ENCODE measurements around the gene MPI.
"Not testable (repeated sequence)": the region's sequence is repeated elsewhere in the genome, so short reads cannot be mapped to it uniquely, and the experiment has no call there.

The MPI gene

DNA sequence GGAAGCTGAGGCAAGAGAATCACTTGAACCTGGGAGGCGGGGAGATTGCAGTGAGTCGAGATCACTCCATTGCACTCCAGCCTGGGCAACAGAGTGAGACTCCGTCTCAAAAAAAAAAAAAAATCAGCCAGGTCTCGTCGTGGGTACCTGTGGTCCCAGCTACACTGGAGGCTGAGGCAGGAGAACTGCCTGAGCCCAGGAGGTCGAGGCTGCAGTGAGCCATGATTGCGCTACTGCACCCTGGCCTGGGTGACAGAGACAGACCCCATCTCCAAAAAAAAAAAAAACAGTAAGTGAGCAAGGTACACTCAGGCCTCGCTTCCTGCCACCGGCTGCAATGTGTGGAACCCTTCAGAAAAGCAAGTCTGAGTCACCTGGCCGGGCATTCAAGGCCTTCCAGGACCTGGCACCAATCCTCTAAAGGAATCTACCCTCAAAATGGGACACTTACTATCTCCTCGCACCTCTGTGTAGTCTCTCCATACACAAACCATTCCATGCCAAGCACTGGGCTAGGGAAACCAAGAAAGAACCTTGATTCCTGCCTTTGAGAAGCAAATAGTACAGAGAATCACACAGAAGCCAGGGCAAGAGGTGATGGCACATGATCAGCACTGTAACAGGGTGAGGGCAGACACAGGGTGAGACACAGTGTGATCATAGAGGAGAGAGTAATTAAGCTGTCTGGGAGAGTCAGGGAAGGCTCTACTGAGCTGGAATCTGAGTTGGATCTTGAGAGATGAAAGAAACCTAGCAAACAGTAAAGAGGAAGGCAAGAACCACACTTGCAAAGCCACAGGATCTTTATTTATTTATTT is 26.4 kb upstream of the MPI start:
- in situ Hi-C loops (cut with MboI; ENCODE audit: low sequenced_read_pairs): no loop called here

DNA sequence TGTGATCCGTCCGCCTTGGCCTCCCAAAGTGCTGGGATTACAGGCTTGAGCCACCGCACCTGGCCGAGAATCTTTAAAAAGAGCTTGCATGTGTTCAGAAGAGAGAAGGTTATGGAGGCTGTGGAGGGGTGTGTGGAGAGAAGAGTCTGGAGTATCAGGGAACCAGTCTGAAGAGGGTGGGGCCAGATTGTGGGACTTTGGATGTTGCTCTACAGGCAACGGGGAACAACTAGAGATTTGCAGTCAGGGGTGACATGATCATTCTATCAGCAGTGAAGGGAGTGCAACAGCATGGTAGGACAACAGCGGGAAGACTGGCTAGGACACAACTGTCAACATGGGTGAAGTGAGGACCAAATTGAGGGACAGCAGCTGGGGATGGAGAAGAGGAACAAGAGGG is 25.5 kb upstream of the MPI start:
- in situ Hi-C loops (cut with MboI; ENCODE audit: low sequenced_read_pairs): no loop called here

DNA sequence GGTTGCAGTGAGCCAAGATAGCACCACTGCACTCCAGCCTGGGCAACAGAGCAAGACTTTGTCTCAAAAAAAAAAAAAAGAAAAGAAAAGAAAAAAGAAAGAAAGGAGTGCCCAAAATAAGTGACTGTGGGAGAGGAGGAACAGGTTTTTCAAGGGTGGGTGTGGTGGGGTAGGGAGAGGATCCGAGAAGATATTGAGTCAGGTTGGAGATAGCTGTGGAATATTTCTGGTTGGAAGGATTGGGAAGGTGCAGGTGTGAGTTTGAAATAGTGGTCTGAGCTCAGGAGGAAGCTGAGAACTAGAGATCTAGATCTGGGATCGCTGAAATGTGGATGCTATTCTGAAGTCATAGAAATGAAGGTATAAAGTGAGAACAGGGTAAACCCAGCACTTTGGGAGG is 24.5 kb upstream of the MPI start:
- in situ Hi-C loops (cut with MboI; ENCODE audit: low sequenced_read_pairs): no loop called here

DNA sequence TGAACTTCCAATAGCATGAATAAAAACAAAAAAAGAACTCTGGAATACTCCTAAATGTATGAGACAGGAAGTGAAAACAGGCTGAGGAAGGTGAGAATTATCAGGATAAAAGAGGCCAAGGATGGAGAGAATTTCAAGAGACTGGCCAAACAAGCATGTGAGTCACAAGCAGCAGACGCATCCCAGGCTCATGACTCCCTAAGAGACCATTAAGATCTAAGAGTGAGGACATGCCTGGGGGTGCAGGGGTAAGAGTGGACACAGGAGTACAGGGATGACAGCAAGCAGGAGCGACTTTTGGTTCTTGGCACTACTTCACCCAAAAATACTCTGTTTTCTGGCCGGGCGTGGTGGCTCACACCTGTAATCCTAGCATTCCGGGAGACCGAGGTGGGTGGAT is 23.8 kb upstream of the MPI start:
- in situ Hi-C loops (cut with MboI; ENCODE audit: low sequenced_read_pairs): no loop called here

DNA sequence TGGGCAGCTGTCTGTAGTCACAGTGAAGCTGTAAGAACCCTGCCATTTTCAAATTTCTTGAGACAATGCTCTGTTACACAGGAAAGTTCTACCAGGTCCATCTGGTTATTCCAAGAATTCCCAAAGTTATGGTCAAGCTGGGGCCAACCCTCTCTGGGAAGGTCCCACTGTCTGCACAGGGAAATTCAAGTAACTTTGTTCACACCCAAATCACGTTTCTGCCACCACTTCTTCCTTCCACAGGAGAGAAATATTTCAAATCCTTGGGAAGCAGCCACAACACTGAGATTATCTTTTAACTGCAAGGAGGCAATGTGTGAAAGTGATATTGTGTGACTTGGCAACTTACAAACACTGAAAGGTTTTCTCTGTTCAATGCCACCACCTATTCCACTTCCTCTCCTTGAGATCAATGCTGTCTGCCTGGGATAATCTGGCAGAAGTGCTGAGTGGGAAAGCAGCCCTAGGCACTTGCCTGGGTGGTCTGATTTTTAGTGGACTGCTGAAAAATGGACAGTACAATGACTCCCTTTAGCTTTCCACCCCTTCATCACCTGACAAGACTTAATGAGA is 22.3 kb upstream of the MPI start:
- in situ Hi-C loops (cut with MboI; ENCODE audit: low sequenced_read_pairs): no loop called here

DNA sequence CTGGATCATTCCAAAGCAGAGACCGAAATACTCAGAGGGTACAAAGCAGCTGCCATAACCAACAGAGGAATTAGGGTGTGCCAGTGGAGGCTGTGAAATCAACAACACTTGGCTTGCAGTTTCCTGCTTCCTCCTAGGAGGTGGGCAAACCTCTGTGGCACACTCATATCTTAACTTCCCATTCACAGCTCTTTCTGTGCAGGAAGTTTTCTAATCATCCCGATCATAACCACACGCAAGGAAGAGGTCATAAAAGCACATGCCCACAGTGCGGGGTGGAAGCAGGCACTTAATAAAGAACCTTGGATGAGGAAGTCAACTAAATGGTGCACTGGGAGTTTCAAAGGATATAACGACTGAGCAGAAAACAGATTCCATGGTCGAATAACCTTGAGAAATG is 21.8 kb upstream of the MPI start:
- in situ Hi-C loops (cut with MboI; ENCODE audit: low sequenced_read_pairs): no loop called here

DNA sequence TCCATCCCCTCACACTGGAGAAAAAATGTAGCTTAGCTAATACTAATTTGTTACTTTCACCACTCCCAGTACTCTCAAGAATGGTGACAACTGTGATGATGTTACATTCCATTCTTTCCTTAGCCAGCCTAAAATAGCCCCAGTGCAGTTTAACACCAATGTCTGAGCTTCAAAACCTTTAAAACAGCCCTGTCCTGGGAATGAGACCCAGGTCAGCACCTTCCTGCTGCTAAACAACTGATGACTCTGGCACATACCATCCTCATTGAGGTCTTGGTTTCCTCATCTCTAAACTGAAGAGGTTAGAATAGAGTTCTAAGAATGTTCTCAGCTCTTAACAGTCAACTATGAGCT is 20.5 kb upstream of the MPI start:
- in situ Hi-C loops (cut with MboI; ENCODE audit: low sequenced_read_pairs): no loop called here

DNA sequence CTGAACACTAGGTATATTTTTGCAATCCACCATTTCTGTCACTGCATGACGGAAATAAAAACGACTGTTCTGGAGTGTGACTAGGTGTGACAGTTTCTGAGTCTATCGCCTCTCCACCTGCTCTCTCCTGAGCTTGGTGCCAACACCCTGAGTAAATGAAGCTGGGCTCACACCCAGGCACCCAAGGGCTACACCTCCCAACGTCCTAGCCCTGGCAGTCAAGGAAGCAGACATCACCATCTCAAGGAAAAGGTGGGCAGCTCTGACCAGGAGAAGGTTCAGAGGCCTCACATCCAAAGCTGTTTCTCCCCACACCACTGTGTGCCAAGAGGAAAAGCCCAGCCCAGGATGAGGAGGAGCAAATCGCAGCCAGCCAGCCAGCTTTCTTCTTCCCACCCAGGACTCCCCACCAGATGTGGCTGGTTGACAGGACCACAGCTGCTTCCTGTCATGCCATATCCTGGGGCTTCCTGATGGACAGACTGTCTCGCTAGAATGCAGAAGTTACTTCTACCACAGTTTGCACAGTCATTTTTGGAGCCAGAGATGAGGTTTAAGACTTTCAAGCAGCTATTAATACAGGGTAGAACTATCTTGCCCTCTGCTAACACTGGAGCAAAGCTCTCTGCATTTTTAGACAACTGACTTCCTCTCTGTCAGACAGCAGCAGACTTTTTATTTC is 20.0 kb upstream of the MPI start:
- in situ Hi-C loops (cut with MboI; ENCODE audit: low sequenced_read_pairs): no loop called here

DNA sequence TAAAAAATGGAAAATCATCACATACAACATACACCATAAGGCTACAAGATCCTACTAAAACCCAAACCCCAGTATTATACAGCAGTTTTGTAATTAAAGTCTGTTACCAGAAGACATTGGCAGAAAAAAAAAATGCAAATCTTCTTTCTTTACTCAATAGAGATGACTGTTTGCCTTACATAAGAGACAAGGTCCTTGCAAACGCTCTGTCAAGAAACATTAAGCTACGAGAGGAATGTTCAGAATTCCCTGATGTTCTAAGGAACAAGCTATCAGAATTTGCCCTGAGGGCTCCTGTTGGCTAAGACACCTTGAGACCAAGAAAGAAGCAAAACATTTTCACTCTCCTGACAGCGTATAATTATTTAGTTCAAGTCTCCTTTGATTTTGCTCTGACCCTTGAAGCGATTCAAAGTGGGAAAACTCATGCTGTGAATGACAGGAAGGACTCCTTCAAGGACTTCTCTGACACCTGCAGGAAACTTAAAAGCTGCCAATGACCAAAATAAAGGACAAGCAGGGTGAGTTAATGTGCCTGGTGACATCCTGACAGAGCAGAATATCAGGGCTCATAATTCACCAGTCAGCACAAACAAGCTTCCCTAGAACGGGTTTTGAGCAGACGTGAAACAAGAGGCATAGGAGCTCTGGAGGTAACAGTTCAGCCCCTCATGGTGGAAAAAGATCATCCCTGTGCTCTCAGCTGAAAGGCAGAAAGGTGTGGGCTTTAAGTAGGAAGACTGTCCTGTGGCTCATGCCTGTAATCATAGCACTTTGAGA is 19.2 kb upstream of the MPI start:
- in situ Hi-C loops (cut with MboI; ENCODE audit: low sequenced_read_pairs): no loop called here

DNA sequence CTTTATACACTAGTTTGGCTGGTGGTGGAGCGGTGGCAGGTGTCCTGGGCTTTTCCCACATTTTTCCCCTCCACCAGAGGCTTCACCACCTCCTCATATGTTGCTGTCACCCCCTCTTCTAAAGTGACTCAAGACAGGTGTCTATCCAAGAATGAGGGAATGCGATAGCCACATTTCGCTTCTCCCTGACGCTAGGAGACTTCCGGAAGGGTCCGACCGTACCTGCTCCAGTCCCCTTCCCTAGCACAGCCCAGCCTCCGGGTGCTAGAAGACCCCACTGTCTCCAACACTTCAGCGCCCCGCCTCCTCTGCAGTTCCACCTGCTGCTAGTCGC is 17.2 kb upstream of the MPI start:
- in situ Hi-C loops (cut with MboI; ENCODE audit: low sequenced_read_pairs): no loop called here

DNA sequence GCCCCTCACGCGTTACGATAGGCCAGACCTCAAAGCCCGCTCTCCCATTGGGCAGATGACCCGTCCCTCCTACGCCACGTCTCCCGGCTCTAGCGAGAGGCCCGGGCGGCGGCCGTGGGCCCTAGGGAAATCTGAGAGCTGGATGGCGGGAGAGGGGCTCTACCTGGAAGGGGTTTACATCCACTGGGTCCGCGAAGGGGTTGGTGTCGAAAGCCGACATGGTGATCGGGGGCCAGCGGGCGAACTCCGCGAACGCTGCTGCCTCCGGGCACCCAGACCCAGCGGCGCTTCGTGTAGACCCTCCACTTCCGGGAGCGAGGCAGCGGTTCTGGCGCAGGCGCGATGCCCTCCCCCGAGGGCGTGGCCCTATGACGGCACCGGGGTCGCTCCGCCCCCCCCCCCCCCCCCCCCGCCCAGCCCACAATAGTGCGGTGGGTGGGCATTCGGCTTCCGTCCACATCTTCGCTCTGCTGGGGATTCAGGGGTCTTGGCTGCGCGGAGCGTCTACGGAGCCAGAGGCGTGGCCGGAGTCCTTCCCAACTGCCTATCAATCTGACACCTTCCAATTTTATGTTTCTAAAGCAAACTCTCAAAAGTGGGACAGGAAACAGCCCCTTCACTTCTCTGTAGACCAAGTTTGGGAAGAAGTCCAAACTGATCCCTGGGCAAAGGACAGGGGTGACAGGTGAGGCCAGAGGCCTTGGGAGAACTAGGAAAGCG is 16.6 kb upstream of the MPI start, which contains the start of gene SCAMP2:
SCAMP2 (minus strand) TSS at position 330 of the 720 bp plus-strand sequence; CDS start at position 220, 110 bp downstream.
- in situ Hi-C loops (cut with MboI; ENCODE audit: low sequenced_read_pairs): no loop called here

DNA sequence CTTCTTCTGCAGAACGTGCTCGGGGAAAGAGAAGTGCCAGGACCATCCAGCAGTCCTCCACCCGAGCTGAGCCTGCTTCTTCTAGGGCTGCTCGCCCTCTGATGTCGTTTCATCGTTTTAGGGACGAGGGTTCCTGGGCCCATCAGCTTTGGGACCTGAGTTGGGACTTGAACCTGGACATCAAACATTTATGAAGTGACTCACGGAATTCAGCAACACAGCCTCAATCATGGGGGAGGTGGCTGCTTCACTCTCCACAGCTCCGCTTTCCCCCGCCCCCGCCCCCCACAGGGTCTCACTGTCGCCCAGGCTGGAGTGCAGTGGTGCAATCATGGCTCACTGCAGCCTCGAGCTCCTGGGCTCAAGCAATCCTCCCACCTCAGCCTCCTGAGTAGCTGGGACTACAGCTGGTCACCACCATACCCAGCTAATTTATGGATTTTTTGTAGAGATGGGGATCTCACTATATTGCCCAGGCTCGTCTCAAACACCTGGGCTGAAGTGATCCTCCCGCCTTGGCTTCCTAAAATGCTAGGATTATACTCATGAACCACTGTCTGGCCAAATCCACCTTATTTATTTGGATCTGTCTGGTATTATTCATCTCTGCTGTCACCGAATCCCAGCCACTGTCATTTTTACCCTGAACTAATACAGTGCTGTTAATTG is 16.0 kb upstream of the MPI start:
- in situ Hi-C loops (cut with MboI; ENCODE audit: low sequenced_read_pairs): no loop called here

DNA sequence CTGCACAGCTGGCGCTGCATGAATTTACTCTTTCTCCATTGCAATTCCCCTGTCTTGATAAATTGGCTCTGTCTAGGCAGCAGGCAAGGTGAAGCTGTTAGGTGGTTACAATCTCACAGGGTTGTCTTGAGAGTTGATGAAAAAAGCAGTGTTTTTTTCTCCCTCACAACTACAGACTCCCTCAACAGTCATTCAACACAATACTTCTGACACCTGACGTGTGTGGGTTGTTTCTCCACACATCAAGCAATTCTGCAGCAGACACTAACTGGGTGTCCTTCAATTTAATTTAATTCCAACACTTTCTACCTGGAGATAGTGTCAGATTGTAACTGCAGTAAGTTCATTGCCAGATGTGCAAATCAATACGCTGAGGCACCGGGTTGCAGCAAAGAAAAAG is 11.6 kb upstream of the MPI start:
- in situ Hi-C loops (cut with MboI; ENCODE audit: low sequenced_read_pairs): no loop called here

DNA sequence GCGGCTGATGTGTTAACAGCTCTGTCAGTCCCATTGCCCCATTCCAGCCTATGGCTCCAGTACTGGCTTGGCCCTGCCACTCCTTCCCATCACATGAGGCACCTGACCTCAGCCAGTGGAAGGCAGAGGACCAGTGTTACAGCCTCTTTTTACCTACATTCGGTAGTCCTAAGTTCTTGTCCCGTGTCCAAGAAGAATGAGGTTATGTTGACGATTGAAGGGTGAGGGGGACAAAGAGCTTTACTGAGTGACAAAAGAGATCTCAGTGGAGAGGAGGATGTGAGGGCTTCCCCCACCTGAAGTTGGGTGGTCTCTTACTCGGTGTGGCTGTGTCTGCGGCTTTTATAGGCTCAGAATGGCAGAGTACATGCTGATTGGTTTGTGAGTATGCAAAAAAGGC is 7.3 kb upstream of the MPI start:
- in situ Hi-C loops (cut with MboI; ENCODE audit: low sequenced_read_pairs): no loop called here

DNA sequence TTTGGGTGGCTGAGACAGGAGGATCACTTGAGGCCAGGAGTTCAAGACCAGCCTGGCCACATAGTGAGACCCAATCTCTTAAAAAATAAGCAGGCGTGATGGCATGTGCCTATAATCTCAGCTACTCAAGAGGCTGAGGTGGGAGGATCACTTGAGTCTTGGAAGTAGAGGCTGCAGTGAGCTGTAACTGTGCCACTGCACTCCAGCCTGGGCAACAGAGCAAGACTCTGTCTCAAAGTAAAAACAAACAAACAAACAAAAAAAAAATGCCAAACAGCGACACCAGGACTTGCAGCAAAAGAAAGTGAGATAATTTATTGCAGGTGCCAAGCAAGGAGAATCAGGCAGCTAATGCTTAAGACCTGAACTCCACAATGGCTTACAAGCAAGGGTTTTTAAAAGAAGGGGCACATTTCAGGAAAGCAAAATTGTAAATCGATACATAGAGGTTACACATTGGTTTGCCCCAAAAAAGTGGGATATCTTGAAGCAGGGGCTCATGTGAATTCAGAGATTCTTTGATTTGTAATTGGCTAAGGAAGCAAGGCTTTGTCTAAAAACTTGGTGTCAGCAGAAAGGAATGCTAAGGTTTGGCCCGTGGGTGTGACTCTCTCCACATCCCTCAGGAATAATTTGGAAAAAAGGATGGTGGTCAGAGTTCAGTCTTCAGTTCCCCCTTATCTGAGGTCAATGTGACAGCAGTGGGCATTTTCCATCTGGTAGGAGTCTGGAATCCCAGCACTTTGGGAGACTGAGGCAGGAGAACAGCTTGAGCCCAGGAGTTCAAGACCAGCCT is 5.2 kb upstream of the MPI start:
- in situ Hi-C loops (cut with MboI; ENCODE audit: low sequenced_read_pairs): no loop called here

DNA sequence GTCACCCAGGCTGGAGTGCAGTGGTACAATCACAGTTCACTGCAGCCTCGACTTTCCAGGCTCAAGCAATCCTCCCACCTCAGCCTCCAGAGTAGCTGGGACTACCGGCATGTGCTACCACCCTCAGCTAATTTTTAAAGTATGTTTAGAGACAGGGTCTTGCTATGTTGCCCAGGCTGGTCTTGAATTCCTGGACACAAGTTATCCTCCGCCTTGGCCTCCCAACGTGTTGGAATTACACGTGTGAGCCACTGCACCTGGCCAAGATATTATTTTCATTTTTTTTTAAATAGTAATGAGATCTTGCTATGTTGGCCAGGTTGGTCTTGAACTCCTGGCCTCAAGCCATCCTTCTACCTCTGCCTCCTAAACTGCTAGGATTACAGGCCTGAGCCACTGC is 4.4 kb upstream of the MPI start:
- in situ Hi-C loops (cut with MboI; ENCODE audit: low sequenced_read_pairs): no loop called here

DNA sequence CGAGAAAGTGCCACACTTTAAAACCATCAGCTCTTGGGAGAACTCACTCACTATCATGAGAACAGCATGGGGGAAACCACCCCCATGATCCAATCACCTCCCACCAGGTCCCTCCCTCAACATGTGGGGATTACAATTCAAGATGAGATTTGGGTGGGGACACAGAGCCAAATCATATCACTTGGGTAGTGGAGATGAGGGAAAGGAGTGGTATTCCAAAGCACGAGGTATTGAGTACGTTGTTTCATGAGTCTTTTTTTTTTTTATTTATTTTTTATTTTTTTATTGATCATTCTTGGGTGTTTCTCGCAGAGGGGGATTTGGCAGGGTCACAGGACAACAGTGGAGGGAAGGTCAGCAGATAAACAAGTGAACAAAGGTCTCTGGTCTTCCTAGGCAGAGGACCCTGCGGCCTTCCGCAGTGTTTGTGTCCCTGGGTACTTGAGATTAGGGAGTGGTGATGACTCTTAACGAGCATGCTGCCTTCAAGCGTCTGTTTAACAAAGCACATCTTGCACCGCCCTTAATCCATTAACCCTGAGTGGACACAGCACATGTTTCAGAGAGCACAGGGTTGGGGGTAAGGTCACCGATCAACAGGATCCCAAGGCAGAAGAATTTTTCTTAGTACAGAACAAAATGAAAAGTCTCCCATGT is 2.2 kb upstream of the MPI start:
- in situ Hi-C loops (cut with MboI; ENCODE audit: low sequenced_read_pairs): not testable (repeated sequence)

DNA sequence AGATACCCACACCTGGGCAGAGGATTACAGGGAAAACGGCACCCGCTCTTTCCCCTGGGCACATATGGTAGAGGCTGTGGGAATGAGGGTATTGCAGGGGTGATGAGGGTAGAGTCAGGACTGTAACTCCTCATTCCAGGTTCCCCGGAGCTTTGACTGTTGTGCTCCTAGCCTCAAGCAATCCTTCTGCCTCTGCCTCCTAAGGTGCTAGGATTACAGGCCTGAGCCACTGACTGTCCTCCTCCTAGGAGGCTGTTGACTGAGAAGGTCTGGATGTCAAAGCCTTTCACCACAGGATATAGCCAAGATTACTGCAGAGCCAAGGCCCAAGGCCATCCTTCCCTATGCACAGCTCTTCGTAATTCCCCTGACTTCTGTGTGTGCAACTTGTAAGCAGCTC is 1.1 kb upstream of the MPI start:
- in situ Hi-C loops (cut with MboI; ENCODE audit: low sequenced_read_pairs): no loop called here

DNA sequence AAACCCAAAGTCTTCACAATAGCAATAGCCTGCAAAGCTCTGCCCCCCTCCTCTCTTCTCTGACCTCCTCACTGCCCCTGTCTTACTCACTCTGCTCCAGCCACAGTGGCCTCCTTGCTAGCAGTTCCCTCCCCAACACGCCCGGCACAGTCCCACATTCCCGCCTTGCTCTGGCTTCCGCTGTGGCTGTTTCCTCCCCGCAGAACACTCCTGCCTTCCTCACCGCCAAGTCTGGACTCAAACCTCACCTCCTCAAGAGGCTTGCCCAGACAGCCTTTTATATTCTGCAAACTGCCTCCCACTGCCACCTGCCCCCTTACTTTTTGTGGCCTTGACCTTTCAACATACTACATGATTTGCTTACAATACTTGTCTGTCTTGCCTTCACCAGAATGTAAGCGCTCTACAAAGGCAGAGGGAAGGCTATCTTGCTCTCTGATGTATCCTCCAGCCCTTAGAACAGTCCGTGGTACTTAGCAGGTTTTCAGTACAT is 406 bp upstream of the MPI start:
- in situ Hi-C loops (cut with MboI; ENCODE audit: low sequenced_read_pairs): no loop called here
